ENCODE measurements around the gene KIF13A.

The KIF13A gene

GRCh38 chr6:17856306-17856705 lies 131.1 kb downstream of the KIF13A start:
- Histone ChIP-seq H3K9ac (ENCODE audit: insufficient read length) (no peak overlapping the region), H3K36me3 (ENCODE audit: insufficient read depth, low read length) (no peaks in the 10 kb centered on the region), H3K4me3 (no peak overlapping the region), H3K9me3 (ENCODE audit: low read depth, low read length) (no peaks in the 10 kb centered on the region), H3K27ac (no peak overlapping the region)
- no peak for DNase-seq (ENCODE audit: low read depth, low spot score)
- TF ChIP-seq EZH2 (IDR thresholded peaks at IDR 0.05) (no peak), FOXP2 (optimal IDR thresholded peaks at IDR 0.05; ENCODE audit: control extremely low read depth, extremely low read length, insufficient read depth) (no peak), POLR2AphosphoS5 (IDR thresholded peaks at IDR 0.05; ENCODE audit: borderline replicate concordance, low read depth, low read length) (no peak)

GRCh38 chr6:17855381-17855780 lies 132.1 kb downstream of the KIF13A start:
- Histone ChIP-seq H3K27ac (no peak overlapping the region), H3K9ac (ENCODE audit: insufficient read length) (no peak overlapping the region), H3K9me3 (ENCODE audit: low read depth, low read length) (no peaks in the 10 kb centered on the region), H3K4me3 (no peak overlapping the region), H3K36me3 (ENCODE audit: insufficient read depth, low read length) (no peaks in the 10 kb centered on the region)
- DNase-seq (ENCODE audit: low read depth, low spot score) = no peak
- TF ChIP-seq FOXP2 (optimal IDR thresholded peaks at IDR 0.05; ENCODE audit: control extremely low read depth, extremely low read length, insufficient read depth) (no peak), EZH2 (IDR thresholded peaks at IDR 0.05) (no peak), POLR2AphosphoS5 (IDR thresholded peaks at IDR 0.05; ENCODE audit: borderline replicate concordance, low read depth, low read length) (no peak)

GRCh38 chr6:17853533-17853932 lies 133.9 kb downstream of the KIF13A start:
- no peak for DNase-seq (ENCODE audit: low read depth, low spot score)
- Histone ChIP-seq H3K27ac (no peak overlapping the region), H3K9ac (ENCODE audit: insufficient read length) (no peak overlapping the region), H3K9me3 (ENCODE audit: low read depth, low read length) (no peaks in the 10 kb centered on the region), H3K36me3 (ENCODE audit: insufficient read depth, low read length) (no peaks in the 10 kb centered on the region), H3K4me3 (no peak overlapping the region)
- TF ChIP-seq FOXP2 (optimal IDR thresholded peaks at IDR 0.05; ENCODE audit: control extremely low read depth, extremely low read length, insufficient read depth) = no peak
- TF ChIP-seq EZH2 (IDR thresholded peaks at IDR 0.05) = no peak
- TF ChIP-seq POLR2AphosphoS5 (IDR thresholded peaks at IDR 0.05; ENCODE audit: borderline replicate concordance, low read depth, low read length) = no peak

- H3K36me3 ChIP-seq (ENCODE audit: insufficient read depth, low read length) = no peaks in the 10 kb centered on the region
- no peaks in the 10 kb centered on the region for H3K9me3 ChIP-seq (ENCODE audit: low read depth, low read length)
- H3K27ac ChIP-seq = no peak overlapping the region
- no peak overlapping the region for H3K9ac ChIP-seq (ENCODE audit: insufficient read length)
- no peak for DNase-seq (ENCODE audit: low read depth, low spot score)
- H3K4me3 ChIP-seq = no peak overlapping the region
- TF ChIP-seq POLR2AphosphoS5 (IDR thresholded peaks at IDR 0.05; ENCODE audit: borderline replicate concordance, low read depth, low read length) = no peak
- TF ChIP-seq FOXP2 (optimal IDR thresholded peaks at IDR 0.05; ENCODE audit: control extremely low read depth, extremely low read length, insufficient read depth) = no peak
- TF ChIP-seq EZH2 (IDR thresholded peaks at IDR 0.05) = no peak
Measured at GRCh38 chr6:17851720-17852161, 135.7 kb downstream of the KIF13A start.

- H3K4me3 ChIP-seq = no peak overlapping the region
- no peak overlapping the region for H3K27ac ChIP-seq
- H3K9me3 ChIP-seq (ENCODE audit: low read depth, low read length) = no peaks in the 10 kb centered on the region
- DNase-seq (ENCODE audit: low read depth, low spot score) = no peak
- H3K9ac ChIP-seq (ENCODE audit: insufficient read length) = no peak overlapping the region
- no peaks in the 10 kb centered on the region for H3K36me3 ChIP-seq (ENCODE audit: insufficient read depth, low read length)
- TF ChIP-seq POLR2AphosphoS5 (IDR thresholded peaks at IDR 0.05; ENCODE audit: borderline replicate concordance, low read depth, low read length) (no peak), EZH2 (IDR thresholded peaks at IDR 0.05) (no peak), FOXP2 (optimal IDR thresholded peaks at IDR 0.05; ENCODE audit: control extremely low read depth, extremely low read length, insufficient read depth) (no peak)
Measured at GRCh38 chr6:17851001-17851719, 136.3 kb downstream of the KIF13A start.

- no peak for DNase-seq (ENCODE audit: low read depth, low spot score)
- no peaks in the 10 kb centered on the region for H3K9me3 ChIP-seq (ENCODE audit: low read depth, low read length)
- no peaks in the 10 kb centered on the region for H3K36me3 ChIP-seq (ENCODE audit: insufficient read depth, low read length)
- TF ChIP-seq POLR2AphosphoS5 (IDR thresholded peaks at IDR 0.05; ENCODE audit: borderline replicate concordance, low read depth, low read length) = no peak
- no peak for TF ChIP-seq EZH2 (IDR thresholded peaks at IDR 0.05)
- no peak for TF ChIP-seq FOXP2 (optimal IDR thresholded peaks at IDR 0.05; ENCODE audit: control extremely low read depth, extremely low read length, insufficient read depth)
- H3K9ac ChIP-seq (ENCODE audit: insufficient read length) = no peak overlapping the region
- H3K4me3 ChIP-seq = no peak overlapping the region
- no peak overlapping the region for H3K27ac ChIP-seq
Measured at GRCh38 chr6:17850281-17850680, 137.2 kb downstream of the KIF13A start.

- TF ChIP-seq FOXP2 (optimal IDR thresholded peaks at IDR 0.05; ENCODE audit: control extremely low read depth, extremely low read length, insufficient read depth) (no peak), POLR2AphosphoS5 (IDR thresholded peaks at IDR 0.05; ENCODE audit: borderline replicate concordance, low read depth, low read length) (no peak), EZH2 (IDR thresholded peaks at IDR 0.05) (no peak)
- Histone ChIP-seq H3K36me3 (ENCODE audit: insufficient read depth, low read length) (no peaks in the 10 kb centered on the region), H3K27ac (no peak overlapping the region), H3K9ac (ENCODE audit: insufficient read length) (no peak overlapping the region), H3K9me3 (ENCODE audit: low read depth, low read length) (no peaks in the 10 kb centered on the region), H3K4me3 (no peak overlapping the region)
- no peak for DNase-seq (ENCODE audit: low read depth, low spot score)
Measured at GRCh38 chr6:17847203-17847760, 140.2 kb downstream of the KIF13A start.

GRCh38 chr6:17846762-17847161 lies 140.7 kb downstream of the KIF13A start:
- Histone ChIP-seq H3K9me3 (ENCODE audit: low read depth, low read length) (no peaks in the 10 kb centered on the region), H3K9ac (ENCODE audit: insufficient read length) (no peak overlapping the region), H3K36me3 (ENCODE audit: insufficient read depth, low read length) (no peaks in the 10 kb centered on the region), H3K27ac (no peak overlapping the region), H3K4me3 (no peak overlapping the region)
- no peak for DNase-seq (ENCODE audit: low read depth, low spot score)
- no peak for TF ChIP-seq POLR2AphosphoS5 (IDR thresholded peaks at IDR 0.05; ENCODE audit: borderline replicate concordance, low read depth, low read length)
- TF ChIP-seq EZH2 (IDR thresholded peaks at IDR 0.05) = no peak
- no peak for TF ChIP-seq FOXP2 (optimal IDR thresholded peaks at IDR 0.05; ENCODE audit: control extremely low read depth, extremely low read length, insufficient read depth)

Measured in SK-N-MC (cell line).